Endometrium (tissue), 2 donors: Measurements from ENCODE around the gene STRADB.
"Not testable (repeated sequence)": the region's sequence is repeated elsewhere in the genome, so short reads cannot be mapped to it uniquely, and the experiment has no call there.

Source experiments
- FAIRE-seq: peaks from 2 replicates; lab custom pipeline; 2012; peaks lifted over from hg19 to GRCh38; lab: Jason Lieb, UNC
- donor health status: control.
- donor health status: control.

The STRADB gene, protein sequence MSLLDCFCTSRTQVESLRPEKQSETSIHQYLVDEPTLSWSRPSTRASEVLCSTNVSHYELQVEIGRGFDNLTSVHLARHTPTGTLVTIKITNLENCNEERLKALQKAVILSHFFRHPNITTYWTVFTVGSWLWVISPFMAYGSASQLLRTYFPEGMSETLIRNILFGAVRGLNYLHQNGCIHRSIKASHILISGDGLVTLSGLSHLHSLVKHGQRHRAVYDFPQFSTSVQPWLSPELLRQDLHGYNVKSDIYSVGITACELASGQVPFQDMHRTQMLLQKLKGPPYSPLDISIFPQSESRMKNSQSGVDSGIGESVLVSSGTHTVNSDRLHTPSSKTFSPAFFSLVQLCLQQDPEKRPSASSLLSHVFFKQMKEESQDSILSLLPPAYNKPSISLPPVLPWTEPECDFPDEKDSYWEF

GRCh38 chr2:201451292-201452057 is at the start of gene STRADB, which contains the start of gene TRAK2:
STRADB (plus strand) TSS chr2:201451740; CDS start chr2:201454841, 3,101 bp downstream.
TRAK2 (minus strand) TSS chr2:201451458; CDS start chr2:201420507, 30,951 bp downstream.
- FAIRE-seq = peak; percentile 29

GRCh38 chr2:201401815-201402214 is 49.7 kb upstream of the STRADB start:
- FAIRE-seq = no peak

DNA sequence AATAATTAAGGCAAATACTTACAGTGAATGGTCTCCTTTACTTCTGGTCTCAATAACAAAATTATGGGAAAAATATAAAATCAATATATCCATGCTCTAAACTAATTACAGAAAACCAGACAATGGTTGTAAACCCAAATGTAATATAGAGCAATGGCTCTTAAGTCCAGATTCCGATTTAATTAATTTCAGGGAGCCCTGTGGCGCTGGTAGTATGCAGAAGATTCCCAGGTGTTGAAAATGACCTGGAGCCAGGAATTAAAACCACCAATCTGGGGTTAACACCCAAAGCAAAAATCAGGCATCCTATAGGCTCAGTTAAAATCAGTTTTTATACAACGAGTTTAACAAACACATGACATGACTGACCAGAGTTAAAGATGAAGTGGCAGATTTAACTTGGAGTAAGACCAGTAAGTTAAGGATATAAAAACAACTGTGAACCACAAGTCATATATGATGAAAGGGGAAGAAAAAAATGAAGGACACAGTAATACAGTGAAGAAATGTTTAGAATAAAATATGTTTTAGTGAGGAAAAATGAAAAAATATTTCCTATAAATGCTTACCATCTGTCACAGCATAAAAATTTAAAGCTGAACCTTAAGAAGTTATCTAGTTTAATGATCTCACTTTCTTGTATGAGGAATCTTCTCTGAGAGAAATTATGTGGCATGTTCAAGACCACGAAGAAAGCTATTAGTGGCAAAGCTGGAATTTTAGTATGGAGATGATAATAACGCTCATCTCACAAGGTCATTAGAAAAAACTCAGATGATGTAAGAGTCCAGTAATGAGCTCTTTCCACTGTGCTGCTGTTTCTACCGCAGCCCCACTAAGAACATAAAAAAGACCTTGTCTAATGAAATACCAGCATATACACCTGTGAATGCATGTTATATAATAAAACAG is 48.6 kb upstream of the STRADB start:
- no peak for FAIRE-seq

- FAIRE-seq = no peak
These were observed 47.7 kb upstream of the STRADB start for GRCh38 chr2:201403880-201404279.

DNA sequence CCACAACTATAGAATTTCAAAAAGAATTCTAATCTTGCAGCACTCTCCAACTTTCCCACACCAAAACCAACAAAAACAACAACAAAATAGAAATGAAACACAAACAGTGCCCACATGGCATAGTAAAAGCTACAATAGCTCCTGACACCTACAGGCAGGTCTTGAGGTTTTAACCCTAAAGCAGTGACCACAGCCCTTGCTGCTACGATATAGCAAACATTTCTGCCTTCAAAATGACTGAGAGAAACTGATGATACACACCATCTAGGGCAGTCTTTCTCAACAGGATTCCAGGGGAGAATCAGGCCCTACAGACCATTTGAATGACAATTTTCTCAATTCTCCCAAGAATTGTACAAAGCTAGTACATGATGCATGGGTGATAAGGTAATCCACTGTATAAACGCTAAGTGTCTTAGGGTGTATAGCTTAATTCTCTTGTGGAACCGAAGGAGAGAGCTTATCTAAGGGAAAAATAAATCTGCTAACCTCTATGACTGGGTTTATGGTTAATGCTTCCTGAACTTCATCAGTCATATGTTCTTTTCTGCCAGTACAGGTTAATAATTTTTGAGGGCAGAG is 46.8 kb upstream of the STRADB start:
- no peak for FAIRE-seq

DNA sequence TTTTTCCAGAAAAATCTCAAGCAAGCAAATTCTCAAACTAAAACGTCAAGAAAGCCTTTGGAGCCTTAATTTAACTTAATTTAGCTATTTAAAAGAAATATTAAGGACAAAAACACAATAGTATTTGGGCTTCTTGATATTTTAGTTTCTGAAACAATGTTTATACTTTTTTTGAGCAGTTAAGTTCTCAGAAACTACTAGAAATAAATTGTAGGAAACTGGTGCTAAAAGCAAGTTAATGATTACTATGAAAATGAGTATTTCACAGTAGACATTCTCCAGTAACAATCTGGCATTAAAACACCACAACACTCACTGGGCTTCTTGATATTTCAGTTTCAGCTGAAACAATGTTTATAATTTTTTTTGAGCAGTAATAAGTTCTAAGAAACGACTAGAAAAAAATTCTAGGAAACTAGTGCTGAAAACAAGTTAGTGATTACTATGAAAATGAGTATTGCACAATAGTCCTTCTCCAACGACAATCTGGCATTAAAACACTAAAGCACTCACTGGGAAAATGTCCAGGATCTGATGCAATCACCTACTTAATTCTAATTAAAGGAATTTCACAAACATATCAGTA is 45.4 kb upstream of the STRADB start:
- FAIRE-seq = peak; percentile 96

DNA sequence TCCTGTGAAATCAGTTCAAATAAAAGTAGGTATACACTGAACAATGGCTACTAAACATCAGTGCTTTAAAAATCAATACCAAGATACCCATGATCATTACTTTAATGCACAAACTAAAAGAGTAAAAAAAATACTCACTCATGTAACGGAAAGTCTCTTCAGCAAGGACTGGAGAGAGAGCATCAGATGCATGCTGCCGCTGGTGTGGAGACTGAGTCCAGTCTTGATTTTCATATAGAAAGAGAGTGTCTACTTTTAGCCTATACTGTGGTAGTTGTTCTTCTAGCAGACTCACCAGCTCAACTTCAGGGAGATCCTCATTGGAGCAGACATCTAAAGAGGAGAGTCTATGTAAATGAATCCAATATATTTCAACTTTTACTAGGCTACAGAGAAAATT is 44.3 kb upstream of the STRADB start:
- FAIRE-seq = no peak

DNA sequence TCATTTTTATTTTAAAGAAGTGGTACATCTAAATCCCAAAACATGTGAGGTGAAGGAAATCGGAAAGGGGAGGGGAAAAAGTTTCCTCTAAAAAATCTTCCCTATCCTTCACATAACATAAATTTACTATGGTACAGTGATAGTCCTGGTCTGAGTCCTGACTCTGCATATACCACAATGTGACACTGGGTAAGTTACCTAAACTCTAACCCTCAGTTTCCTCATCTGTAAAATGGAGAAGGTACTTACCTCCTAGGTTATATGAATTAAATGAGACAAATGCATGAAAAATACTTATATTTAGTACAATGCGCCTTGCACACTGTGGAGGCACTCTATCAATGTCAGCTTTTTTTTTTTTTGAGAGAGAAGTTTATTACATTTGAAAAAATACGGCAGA is 42.6 kb upstream of the STRADB start:
- no peak for FAIRE-seq

DNA sequence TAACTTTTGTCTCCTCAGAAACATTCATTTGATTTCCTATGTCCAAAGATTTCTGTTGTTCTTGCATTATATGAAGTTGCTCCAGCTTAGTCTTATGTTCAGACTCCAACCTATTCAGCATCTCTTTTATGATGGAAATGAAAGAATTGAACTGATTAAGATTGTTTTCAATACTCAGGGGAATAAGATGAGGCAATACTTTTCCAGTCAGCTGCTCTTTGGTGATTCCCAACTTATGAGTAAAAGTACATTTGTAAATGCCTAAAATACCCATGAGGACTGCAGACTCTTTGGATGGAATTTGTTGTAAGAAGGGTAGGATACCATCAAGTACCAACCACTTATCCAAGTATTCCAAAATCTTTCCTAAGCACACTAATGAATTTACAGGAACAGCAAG is 40.1 kb upstream of the STRADB start:
- FAIRE-seq = no peak

GRCh38 chr2:201413143-201413542 is 38.4 kb upstream of the STRADB start:
- no peak for FAIRE-seq

DNA sequence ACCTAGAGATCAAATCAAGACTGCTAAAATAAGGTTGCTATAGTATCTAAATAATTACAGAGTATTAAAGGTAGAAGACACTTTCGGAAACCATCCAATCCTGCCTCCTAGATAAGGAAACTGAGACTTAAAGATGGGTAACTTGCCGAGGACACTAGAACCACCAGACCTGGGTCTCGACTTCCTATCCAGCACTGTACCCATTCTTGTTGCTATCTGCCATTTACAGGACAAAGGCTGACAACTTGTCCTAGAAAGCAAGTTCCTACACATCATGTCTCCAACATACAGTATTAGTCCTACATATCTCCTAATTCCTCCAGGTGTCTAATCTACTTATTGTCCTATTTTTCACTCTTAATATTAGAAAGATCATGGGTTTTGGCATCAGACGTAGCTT is 38.0 kb upstream of the STRADB start:
- FAIRE-seq = no peak

DNA sequence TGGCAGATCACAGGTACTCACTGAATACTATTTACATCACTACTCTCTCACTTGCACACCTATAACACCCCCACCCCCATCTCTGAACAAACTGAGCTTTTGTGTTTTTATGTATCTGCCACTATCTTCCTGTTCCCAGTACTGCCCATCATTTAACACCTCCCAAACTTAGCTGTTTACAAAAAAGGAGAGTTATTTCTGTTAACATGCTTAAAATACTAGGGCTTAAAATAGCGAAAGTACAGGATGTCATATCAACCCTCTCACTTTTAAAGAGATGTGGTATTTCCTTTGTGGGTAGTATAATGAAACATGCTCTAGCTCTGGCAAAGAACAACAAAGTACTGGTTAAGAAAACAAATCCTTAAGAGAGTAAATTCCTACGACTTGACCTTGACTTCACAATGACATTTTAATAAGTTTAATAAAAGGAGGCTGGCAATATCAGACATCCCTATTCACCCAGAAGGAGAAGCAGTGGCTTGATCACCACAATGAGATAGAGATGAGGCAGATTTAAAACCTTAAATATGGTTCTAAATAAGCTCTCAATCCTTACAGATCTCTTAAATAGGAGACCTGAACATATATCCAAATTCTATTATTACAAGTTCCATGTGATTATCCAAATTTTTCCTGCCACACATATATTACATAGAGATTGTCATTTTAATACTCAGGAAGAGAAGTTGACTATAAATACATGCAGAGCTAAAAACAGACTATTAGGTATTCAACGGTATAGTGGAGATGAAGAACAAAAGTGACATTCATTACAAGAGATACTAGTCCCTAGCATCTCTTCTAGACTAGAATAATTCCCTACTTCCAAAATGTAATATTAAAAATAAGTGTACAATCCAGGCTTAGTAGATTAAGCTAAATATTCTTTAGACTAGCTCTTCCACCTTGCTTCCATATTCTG is 37.2 kb upstream of the STRADB start:
- no peak for FAIRE-seq

- FAIRE-seq = no peak
These were observed 36.4 kb upstream of the STRADB start for GRCh38 chr2:201415149-201415548.

- no peak for FAIRE-seq
These were observed 32.4 kb upstream of the STRADB start for GRCh38 chr2:201419057-201419635.

DNA sequence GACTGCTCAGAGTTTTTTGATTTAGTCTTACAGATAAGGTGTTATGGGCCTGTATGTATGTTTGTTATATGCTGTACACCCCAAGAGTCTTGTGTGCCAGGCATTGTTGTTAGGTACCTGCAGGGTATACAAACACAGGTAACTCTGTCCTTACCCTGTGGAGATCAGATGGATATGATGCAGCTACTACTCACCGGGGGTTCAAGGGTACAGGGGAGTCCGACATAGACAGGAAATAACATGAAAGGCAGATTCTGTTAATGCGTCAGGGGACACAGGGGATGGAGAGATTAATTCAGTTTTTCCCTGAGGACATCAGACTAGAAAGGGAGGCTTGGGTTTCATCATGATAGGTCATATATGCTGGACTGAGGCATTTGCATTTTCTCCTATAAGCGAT is 31.6 kb upstream of the STRADB start:
- FAIRE-seq = no peak

DNA sequence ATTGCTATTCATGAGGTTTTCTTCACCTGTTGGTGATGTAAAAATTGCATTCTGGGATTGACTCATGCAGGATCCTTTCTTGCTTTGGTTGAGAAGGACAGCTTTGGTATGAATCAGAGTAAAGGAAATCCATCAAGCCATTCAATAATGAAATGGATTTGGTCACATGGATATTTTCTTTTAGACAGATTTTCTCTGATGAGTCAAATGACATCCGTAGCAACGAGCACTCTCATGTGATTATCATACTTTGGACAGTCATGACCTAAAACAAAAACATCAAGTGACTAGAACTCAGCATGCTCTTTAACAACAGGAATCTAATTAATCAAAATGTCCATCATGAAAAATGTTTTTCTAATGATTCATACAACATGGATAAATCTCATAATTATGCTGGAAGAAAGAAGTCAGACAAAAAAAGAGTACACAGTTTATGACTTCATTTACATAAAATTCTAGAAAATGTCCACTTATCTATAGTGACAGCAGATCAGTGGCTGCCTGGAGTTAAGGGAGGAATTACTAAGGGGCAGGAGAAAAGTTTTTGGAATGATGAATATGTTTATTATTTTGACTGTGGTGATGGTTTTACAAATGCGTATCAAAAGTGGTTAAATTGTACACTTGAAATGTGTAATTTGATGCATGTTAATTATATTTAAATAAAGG is 31.0 kb upstream of the STRADB start:
- no peak for FAIRE-seq

GRCh38 chr2:201425952-201426351 is 25.6 kb upstream of the STRADB start:
- no peak for FAIRE-seq

DNA sequence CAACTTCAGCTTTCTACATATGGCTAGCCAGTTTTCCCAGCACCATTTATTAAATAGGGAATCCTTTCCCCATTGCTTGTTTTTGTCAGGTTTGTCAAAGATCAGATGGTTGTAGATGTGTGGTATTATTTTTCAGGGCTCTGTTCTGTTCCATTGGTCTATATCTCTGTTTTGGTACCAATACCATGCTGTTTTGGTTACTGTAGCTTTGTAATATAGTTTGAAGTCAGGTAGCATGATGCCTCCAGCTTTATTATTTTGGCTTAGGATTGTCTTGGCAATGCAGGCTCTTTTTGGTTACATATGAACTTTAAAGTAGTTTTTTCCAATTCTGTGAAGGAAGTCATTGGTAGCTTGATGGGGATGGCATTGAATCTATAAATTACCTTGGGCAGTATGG is 23.2 kb upstream of the STRADB start:
- not testable (repeated sequence) for FAIRE-seq

DNA sequence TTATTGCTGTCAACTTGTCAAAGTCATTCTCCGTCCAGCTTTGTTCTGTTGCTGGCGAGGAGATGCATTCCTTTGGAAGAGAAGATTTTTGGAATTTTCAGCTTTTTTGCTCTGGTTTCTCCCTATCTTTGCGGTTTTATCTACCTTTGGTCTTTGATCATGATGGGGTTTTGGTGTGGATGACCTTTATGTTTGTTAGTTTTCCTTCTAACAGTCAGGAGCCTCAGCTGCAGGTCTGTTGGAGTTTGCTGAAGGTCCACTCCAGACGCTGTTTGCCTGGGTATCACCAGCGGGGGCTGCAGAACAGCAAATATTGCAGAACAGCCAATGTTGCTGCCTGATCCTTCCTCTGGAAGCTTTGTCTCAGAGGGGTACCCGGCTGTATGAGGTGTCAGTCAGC is 21.7 kb upstream of the STRADB start:
- FAIRE-seq = not testable (repeated sequence)
